GM23338 (cell line): Measurements from ENCODE around the gene SLC15A1.

Experiments used
- CTCF ChIP-seq, 2 experiments: fragments of 200-600 bp in 1 of 2; sonication (generic) in 1 of 2; conservative IDR thresholded peaks; 2 replicates each; pipeline versions ENCODE4 v1.5.1 to v1.6.1; 2016 to 2017; ENCODE audit warnings: antibody characterized with exemption in 2 of 2, low read depth in 2 of 2, mild to moderate bottlenecking in 2 of 2, moderate library complexity in 1 of 2
- EZH2 ChIP-seq: fragments of 200-600 bp; sonication (generic); IDR thresholded peaks from one replicate; pipeline ENCODE4 v1.8.0; 2017; ENCODE audit warnings: antibody characterized with exemption, mild to moderate bottlenecking, low read depth; ENCODE audit not compliant: unreplicated experiment
- EZH2phosphoT487 ChIP-seq: fragments of 200-600 bp; sonication (generic); IDR thresholded peaks from one replicate; pipeline ENCODE4 v1.8.1; 2018; ENCODE audit warnings: antibody characterized with exemption; ENCODE audit not compliant: unreplicated experiment
- POLR2AphosphoS5 ChIP-seq: IDR thresholded peaks from 2 replicates; pipeline ENCODE4 v1.6.1; 2016; ENCODE audit warnings: antibody characterized with exemption, low read depth
- REST ChIP-seq: IDR thresholded peaks from one replicate; pipeline ENCODE4 v1.6.1; 2018; ENCODE audit warnings: antibody characterized with exemption; ENCODE audit not compliant: unreplicated experiment
- ZNF114 ChIP-seq: fragments of 250-450 bp; sonication (Bioruptor Pico); IDR thresholded peaks from 2 replicates; pipeline ENCODE4 v1.5.0; 2020; ENCODE audit warnings: mild to moderate bottlenecking, moderate library complexity

GRCh38 chr13:98675837-98676236, 76.6 kb downstream of the SLC15A1 start:
- no peak for TF ChIP-seq CTCF (conservative IDR thresholded peaks at IDR 0.05; ENCODE audit: low read depth in 2 of 2)
- no peak for TF ChIP-seq EZH2
- TF ChIP-seq REST, result no peak
- TF ChIP-seq ZNF114, result no peak
- TF ChIP-seq POLR2AphosphoS5, result no peak
- TF ChIP-seq EZH2phosphoT487, result no peak
